Measurements from ENCODE around the gene PARD6G. TPM values are rescaled to one million over a fixed set of nuclear protein-coding genes. Genes with fewer than 3 reads are reported as not detected.

Gene PARD6G
- total RNA-seq, 2 donors from 2014 or later = 12.3 to 18.7 TPM

GRCh38 chr18:80184243-80184772 lies 63.0 kb downstream of the PARD6G start:
- H3K4me1 ChIP-seq (replicated peaks) = peaks cover 4% of the 10 kb centered on the region
- no peaks in the 10 kb centered on the region for H3K9me3 ChIP-seq
- intact Hi-C loops (cut with DNase I) = no loop called here
- H3K27me3 ChIP-seq (replicated peaks; ENCODE audit: insufficient read depth) = no peaks in the 10 kb centered on the region
- no peaks in the 10 kb centered on the region for H3K36me3 ChIP-seq
- no peak overlapping the region for H3K27ac ChIP-seq
- H3K4me3 ChIP-seq = no peak overlapping the region
- no peak for DNase-seq (ENCODE audit: low spot score)
- WGBS = 97% methylated on average over 26 of the region's 26 CpGs
- TF ChIP-seq POLR2A (IDR thresholded peaks at IDR 0.05) (no peak), POLR2AphosphoS5 (IDR thresholded peaks at IDR 0.05) (no peak), CTCF (IDR thresholded peaks at IDR 0.05) (no peak)

GRCh38 chr18:80183273-80184050 lies 63.9 kb downstream of the PARD6G start:
- intact Hi-C loops (cut with DNase I) = no loop called here
- WGBS = 80% methylated on average over 13 of the region's 13 CpGs
- Histone ChIP-seq H3K4me1 (replicated peaks) (peaks cover 4% of the 10 kb centered on the region), H3K9me3 (no peaks in the 10 kb centered on the region), H3K27ac (no peak overlapping the region), H3K27me3 (replicated peaks; ENCODE audit: insufficient read depth) (no peaks in the 10 kb centered on the region), H3K4me3 (no peak overlapping the region), H3K36me3 (no peaks in the 10 kb centered on the region)
- no peak for TF ChIP-seq POLR2AphosphoS5 (IDR thresholded peaks at IDR 0.05)
- TF ChIP-seq POLR2A (IDR thresholded peaks at IDR 0.05) = no peak
- TF ChIP-seq CTCF (IDR thresholded peaks at IDR 0.05) = no peak
- no peak for DNase-seq (ENCODE audit: low spot score)

GRCh38 chr18:80182855-80183254 lies 64.5 kb downstream of the PARD6G start:
- no peak for DNase-seq (ENCODE audit: low spot score)
- H3K36me3 ChIP-seq = no peaks in the 10 kb centered on the region
- H3K9me3 ChIP-seq = no peaks in the 10 kb centered on the region
- 82% methylated on average over 9 of the region's 9 CpGs for WGBS
- H3K27me3 ChIP-seq (replicated peaks; ENCODE audit: insufficient read depth) = no peaks in the 10 kb centered on the region
- H3K27ac ChIP-seq = no peak overlapping the region
- TF ChIP-seq CTCF (IDR thresholded peaks at IDR 0.05) (no peak), POLR2AphosphoS5 (IDR thresholded peaks at IDR 0.05) (no peak), POLR2A (IDR thresholded peaks at IDR 0.05) (no peak)
- no peak overlapping the region for H3K4me3 ChIP-seq
- H3K4me1 ChIP-seq (replicated peaks) = peaks cover 4% of the 10 kb centered on the region
- intact Hi-C loops (cut with DNase I) = no loop called here

GRCh38 chr18:80181642-80182461 lies 65.5 kb downstream of the PARD6G start:
- no peaks in the 10 kb centered on the region for H3K27me3 ChIP-seq (replicated peaks; ENCODE audit: insufficient read depth)
- no peaks in the 10 kb centered on the region for H3K9me3 ChIP-seq
- H3K36me3 ChIP-seq = no peaks in the 10 kb centered on the region
- 71% methylated on average over 12 of the region's 12 CpGs for whole genome bisulfite sequencing
- peaks cover 4% of the 10 kb centered on the region for H3K4me1 ChIP-seq (replicated peaks)
- peak overlapping the region; percentile 45 to 51 for H3K27ac ChIP-seq
- intact Hi-C loops (cut with DNase I) = no loop called here
- H3K4me3 ChIP-seq = no peak overlapping the region
- TF ChIP-seq POLR2A (IDR thresholded peaks at IDR 0.05) (no peak), CTCF (IDR thresholded peaks at IDR 0.05) (no peak), POLR2AphosphoS5 (IDR thresholded peaks at IDR 0.05) (peak; percentile 85)
- DNase-seq (ENCODE audit: low spot score) = peak; percentile 68
